HG03565 (cell line): Measurements from ENCODE around the gene RNU6-9.
A peak's percentile ranks its signal among the peaks of the same experiment; 100 is the strongest.

ENCODE experiments used
- ATAC-seq: cut with Tn5 transposase; IDR thresholded peaks from one replicate; pipeline ENCODE4 v1.9.1; 2021; ENCODE audit warnings: mild to moderate bottlenecking, moderate library complexity; ENCODE audit not compliant: unreplicated experiment

RNU6-9 gene

DNA sequence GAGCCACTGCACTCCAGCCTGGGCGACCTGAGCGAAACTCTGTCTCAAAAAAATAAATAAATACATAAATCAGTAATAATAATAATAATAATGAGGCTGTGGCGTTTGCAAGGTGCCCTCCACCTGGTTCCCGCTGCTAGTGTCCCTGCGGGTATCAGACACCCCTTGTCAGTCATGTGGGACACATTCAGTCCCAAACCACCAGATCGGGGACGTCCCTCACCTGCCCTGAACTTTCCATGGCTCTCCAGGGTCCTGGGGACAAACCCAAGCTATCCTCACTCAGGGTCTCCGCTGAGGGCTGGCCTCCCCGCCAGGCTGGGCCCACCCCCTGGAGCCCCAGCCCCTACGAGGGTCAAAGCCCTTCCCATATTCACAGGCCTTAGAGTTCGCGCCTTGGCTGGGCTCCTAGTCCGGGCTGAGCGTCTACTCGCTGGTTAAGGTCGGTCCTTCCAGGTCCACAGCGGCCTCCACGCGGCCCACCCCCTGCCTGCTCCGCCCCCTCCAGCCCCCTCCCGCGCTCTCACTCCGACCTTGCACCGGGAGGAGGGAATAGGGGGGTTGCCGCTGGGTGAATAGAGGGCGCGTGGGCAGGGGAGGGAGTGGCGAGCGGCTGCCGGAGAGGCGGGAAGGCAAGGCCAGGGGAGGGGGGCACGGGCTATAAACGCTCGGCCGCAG lies 23.5 kb downstream of the RNU6-9 start:
- ATAC-seq = no peak

DNA sequence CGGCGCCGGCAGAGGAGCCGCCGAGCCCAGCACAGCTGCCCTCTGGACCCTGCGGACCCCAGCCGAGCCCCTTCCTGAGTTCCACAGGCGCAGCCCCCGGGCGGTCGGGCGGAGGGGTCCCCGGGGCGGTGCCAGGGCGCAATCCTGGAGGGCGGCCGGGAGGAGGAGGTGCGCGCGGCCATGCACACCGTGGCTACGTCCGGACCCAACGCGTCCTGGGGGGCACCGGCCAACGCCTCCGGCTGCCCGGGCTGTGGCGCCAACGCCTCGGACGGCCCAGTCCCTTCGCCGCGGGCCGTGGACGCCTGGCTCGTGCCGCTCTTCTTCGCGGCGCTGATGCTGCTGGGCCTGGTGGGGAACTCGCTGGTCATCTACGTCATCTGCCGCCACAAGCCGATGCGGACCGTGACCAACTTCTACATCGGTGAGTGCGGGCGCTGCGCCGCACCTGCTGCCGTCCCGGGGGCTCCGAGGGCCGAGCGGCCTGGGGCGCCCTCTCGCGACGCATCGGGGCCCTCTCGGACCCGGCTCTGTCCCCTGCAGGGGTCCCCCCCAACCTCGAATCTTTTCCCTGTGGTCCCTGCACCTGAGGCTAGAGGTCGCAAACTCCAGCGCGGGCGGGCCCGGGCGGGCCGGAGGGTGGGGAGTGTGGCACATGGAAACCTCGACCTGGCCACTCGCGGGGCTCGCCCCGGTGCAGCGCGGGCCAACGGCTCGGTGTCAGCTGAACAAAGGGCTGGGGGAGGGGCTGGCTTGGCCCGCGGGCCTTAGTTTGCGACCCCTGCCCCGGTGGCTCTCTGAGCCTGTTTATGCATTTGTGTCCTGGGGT lies 24.3 kb downstream of the RNU6-9 start, which contains the start of gene KISS1R:
Gene KISS1R, plus strand, starts transcription at position 11 of the 829 bp plus-strand sequence. Its CDS starts 170 bp downstream, at position 181.
- ATAC-seq = no peak

DNA sequence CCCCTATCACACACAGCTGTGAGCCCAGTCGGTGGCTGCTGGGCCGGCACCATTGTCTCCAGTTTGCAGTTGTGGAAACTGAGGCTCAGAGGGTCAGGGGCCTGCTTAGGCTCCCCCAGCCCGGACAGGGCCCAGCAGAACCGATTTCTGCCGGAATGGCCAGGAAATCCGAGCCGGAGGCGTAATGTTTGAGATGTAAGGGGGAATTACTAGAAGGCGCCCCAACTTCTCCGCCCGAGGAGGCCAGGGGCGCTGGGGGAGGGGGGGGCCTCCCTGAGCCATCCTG lies 24.8 kb downstream of the RNU6-9 start:
- no peak for ATAC-seq

DNA sequence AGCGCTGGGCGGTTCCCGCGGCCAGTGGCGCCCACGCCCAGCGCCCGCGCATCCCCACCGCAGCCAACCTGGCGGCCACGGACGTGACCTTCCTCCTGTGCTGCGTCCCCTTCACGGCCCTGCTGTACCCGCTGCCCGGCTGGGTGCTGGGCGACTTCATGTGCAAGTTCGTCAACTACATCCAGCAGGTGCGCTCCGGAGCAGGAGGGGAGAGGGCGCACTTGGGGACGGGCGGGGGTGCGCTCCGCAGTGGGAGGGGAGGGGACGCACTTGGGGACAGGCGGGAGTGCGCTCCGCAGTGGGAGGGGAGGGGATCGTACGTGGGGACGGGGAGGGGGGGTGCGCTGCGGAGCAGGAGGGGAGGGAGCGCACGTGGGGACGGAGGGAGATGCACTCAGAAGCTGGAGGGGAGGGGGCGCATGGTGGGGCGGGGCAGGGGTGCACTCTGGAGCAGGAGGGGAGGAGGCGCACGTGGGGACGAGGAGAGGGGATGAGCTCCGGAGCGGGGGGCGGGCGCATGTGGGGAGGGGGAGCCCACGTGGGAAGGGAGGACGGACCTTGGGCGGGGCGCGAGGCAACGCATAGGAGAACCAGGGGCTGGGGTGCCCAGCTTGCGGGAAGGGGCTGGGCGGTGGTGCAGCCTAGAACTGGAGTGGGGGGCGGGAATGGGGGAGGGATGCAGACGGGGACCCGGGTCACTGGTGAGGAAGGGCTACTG lies 25.4 kb downstream of the RNU6-9 start:
- no peak for ATAC-seq

DNA sequence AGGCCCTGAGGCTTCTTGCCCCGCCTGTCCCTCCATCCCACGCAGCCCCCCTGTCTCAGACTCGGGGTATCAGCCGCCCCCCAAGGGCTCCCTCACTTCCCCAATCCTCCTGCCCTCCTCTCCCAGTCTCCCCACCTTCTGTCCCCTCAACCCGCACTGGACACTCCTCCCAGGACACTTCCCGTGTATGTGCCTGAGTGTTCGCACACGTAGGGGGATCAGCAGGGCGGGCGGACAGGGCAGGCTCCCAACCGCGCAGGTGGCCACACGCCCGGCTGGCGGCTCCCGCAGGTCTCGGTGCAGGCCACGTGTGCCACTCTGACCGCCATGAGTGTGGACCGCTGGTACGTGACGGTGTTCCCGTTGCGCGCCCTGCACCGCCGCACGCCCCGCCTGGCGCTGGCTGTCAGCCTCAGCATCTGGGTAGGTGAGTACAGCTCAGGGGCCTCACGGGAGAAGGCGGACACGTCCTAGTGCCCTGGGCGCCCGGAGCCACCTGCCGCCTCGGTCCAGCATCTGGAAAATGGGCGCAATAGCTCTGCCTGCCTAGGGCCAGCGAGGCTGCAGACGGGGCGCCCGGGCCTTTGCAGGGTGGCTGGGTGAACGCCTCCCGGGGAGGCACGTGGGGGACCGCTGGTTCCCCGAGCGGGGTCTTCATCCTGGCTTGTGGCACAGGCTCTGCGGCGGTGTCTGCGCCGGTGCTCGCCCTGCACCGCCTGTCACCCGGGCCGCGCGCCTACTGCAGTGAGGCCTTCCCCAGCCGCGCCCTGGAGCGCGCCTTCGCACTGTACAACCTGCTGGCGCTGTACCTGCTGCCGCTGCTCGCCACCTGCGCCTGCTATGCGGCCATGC lies 26.1 kb downstream of the RNU6-9 start:
- no peak for ATAC-seq

DNA sequence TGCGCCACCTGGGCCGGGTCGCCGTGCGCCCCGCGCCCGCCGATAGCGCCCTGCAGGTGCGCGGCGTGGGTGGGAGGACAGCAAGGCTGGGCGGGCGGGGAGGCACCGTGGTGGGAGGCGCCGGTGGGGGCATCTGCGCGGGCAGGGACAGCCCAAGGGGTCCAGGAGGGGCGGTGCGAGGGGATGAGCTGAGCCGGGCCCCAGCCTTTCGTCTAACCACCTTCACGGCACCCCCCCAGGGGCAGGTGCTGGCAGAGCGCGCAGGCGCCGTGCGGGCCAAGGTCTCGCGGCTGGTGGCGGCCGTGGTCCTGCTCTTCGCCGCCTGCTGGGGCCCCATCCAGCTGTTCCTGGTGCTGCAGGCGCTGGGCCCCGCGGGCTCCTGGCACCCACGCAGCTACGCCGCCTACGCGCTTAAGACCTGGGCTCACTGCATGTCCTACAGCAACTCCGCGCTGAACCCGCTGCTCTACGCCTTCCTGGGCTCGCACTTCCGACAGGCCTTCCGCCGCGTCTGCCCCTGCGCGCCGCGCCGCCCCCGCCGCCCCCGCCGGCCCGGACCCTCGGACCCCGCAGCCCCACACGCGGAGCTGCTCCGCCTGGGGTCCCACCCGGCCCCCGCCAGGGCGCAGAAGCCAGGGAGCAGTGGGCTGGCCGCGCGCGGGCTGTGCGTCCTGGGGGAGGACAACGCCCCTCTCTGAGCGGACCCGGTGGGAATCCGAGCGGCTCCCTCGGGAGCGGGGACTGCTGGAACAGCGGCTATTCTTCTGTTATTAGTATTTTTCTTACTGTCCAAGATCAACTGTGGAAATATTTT lies 27.0 kb downstream of the RNU6-9 start:
- ATAC-seq = no peak

DNA sequence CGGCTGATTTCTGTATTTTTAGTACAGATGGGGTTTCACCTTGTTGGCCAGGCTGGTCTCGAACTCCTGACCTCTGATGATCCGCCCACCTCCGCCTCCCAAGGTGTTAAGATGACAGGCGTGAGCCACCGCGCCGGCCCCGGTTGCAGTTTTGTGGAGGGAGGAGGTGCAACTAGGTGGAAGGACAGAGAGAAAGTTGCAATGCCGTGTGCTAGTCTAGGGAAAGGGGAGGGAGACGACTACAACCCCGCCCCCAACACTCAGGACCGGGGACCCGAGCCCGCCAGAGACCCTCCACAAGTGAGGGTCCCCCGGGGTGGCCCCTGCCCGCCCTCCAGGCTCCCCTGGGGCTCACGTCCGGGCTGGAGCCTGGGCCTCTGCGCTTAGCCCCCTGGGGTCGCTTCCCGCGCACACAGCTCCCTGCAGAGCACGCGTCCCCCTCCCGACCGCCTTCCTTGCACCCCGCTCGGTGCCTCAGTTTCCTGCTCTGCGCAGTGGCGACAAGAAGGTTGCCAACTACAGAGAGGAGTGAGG lies 31.3 kb downstream of the RNU6-9 start:
- ATAC-seq = no peak

DNA sequence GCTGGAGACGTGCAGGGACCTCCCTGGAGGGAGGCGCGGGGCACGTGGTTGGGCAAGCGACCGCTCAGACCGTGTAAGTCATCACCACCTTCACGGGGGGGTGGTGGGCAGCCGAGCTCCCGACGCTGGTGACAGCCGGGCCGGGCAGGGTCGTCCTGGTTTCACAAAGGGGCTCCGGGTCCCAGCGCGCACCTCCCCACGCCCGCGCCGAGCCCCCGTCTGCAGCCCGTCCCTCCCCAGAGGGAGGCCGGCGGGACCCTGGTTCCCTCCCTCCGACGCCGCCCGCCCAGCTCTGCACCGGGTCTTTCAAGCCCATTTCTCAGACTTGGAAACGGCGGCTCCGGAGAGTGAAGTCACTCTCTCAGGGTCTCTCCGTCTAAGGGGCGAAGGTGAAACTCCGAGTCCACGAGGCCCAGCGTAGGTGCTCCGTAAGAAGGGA lies 31.8 kb downstream of the RNU6-9 start:
- peak; percentile 32 for ATAC-seq

DNA sequence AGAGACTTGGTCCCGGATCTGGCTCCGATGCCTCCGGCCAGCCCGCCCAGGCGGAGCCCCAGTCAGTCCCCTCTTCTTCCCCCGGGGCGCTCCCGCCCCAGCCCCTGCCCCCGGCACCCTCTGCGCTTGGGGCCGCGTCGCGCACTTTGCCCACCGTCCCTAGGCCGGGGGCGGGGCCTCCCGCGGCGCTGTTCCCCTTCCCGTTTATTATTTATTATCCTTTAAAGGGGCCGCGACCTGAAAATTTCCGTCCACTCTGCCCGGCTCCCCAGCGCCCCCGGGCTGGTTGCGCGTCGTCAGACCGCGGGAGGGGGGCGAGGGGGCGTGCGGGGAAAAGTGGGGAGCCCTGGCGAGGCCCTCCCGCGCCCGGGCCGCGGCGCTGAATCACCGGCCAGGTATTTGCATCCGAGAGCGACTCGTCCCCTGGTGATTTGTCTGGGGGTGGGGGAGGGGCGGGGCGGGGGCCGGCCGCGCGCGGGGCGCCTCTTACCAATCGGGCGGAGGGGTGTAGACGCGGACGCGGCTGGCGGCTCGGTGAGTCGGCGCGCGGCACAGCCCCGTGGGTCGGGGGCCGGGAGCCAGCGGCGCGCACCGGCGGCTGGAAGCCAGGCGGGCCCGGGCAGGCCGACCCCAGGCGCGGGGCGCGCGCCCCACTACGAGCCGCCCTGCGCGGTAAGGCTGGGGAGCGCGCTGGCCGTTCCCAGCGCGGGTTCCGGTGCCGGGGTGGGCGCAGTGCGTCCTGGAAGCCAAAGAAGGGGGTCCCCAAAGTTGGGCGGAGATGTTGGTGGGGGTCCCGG lies 32.4 kb downstream of the RNU6-9 start, which contains the start of gene ARID3A:
Gene ARID3A, plus strand, starts transcription at position 510 of the 797 bp plus-strand sequence. CDS start 3,494 bp downstream, outside the sequence.
- peak; percentile 43 for ATAC-seq

DNA sequence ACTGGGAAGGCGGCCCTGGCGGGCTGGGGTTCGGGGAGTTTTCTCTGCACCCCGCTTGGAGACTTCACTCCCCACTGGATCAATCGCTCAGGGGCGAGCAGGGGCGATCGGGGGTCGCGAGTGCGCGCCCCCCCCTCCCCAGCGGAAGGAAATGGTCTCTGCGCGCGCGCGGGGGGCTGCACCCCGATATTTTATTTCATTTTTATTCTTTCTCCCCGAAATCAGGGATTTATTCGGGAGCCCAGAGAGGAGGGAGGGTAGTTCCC lies 33.0 kb downstream of the RNU6-9 start:
- ATAC-seq = no peak

DNA sequence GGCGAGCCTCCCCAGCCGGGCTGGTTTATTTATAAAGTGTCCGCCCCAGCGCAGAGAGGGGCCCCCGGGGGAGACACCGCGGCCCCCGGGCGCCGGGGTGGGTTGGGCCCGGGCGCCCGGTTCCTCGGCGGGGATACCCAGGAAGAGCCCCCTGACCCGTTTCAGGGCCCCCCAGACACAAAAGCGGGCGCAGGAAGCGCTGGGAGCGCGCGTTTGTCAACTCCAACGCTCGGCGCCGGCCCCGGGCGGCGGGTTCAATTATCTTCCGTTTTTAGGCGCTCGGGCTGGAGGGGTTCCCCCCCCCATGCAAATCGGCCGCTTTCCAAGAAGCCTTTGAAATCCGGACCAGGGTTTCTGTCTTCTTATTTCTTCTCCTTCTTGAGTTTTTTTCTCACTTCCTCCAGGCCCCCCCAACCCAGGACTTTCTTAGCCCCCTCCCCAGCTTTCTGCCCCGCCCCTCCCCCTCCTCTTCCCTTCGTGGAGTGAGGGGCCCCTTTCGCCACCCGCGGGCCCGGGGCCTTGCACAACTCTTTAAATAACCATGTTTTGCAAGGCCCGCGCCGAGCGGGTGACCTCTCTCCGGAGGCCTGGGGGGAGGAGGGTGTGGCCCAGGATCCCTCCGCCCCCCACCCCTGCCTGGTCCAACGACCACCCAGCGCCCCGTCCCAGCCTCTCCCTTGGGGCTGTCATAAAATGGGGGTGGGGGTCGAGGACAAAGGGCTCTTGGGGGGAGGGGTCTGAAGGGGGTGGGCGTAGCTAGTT lies 33.5 kb downstream of the RNU6-9 start:
- ATAC-seq = no peak

DNA sequence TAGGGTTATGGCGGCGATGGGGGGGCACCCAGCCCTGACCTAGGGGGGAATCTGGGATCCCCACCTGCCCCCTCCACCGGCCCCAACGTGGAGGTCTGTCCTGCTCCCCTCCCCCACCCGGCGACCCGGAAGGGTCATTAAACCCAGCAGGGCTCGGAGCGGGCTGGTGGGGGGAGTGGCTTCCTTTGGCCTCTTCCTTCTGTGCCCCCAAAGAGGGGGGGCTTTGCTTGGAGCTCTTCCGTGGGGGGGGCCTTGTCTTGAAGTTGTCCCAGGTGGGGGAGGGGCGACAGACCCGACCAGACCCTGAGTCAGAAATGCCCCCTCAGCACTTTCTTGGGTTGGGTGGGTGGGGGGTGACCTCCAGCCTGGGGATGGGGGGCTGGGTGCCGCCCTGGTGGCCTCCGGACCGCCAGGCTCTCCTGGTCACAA lies 34.1 kb downstream of the RNU6-9 start:
- ATAC-seq = no peak

DNA sequence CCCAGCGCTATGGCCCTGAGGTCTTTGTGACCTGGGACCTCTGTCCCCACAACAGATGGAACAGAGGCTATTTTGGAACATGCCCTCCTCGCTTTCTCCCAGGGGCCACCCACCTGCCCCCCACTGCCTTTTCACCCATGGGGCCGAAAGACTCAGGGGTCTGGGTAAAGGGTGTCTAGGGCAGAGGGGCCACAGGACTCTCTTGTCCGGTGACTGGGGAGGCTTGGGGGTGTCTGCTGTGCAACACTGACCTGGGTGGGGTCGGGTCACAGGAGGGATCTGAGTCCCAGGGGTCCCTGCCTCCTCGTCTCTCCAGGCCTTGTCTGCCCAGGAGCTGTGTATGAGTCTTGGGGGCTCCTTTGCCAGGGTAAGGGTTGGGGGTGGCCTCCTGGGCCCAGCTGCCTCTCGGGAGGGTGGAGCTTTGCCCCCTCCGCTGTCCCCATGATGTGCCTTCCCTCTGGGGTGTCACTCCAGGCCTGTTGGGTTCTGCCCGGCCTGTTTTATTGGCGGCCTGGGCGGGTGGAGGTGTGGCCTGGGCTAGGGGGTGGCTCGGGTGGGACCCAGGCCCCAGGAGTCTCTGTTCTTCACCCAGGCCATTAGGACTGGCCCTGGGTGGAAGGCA lies 34.6 kb downstream of the RNU6-9 start:
- no peak for ATAC-seq

DNA sequence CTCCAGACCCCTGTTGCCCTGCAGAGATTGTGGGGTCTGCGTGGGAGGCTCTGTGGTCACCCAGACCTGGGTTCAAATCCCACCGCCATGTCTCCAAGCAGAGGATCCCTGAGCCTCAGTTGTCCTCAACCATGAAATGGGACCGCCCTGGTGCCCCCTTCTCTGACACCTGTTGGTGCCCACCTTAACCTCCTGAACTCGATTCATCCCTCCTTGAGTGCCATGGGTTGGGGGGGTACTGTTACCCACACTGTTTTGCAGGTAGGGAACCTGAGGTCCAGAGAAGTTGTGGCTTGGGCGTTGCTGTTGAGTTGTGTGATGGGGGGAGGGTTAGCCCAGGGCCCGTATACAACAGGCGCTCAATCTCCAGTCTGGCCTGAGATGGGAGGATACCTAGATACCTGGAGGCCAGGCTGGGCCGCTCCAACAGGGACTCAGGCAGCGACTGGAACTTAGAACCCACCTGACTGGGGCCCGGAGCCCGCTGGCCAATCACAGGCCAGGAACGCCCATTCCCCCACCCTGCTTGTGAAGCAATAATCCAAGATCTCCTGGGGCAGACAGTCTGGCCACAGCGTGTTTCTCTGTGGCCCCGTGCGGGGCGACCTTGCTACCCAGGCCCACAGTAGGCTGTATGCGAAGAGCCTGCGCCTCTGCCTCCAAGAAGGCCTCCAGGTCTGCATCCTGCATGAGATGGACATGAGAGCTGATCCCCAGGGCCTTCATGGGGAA lies 35.4 kb downstream of the RNU6-9 start:
- no peak for ATAC-seq

DNA sequence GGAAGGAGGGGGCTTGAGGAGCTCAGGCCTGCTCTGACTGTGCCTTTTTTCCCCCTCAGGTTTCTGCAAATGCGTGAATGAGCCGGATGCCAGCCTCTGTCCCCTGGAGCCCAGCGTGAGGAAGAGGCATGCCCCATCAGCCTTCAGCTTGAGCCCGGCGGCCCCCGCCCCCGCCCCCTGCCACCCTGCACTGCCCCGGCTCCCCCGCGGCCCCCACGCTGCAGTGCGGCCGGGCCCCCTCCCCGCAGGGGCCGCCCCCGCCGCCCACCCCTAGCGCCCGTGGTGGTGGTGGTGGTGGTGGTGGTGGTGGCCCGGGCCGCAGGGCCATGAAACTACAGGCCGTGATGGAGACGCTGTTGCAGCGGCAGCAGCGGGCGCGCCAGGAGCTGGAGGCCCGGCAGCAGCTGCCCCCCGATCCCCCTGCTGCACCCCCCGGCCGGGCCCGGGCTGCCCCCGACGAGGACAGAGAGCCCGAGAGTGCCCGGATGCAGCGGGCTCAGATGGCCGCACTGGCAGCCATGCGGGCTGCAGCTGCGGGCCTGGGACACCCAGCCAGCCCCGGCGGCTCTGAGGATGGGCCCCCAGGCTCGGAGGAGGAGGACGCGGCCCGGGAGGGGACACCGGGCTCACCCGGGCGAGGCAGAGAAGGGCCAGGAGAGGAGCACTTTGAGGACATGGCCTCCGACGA lies 36.1 kb downstream of the RNU6-9 start:
- ATAC-seq = no peak

DNA sequence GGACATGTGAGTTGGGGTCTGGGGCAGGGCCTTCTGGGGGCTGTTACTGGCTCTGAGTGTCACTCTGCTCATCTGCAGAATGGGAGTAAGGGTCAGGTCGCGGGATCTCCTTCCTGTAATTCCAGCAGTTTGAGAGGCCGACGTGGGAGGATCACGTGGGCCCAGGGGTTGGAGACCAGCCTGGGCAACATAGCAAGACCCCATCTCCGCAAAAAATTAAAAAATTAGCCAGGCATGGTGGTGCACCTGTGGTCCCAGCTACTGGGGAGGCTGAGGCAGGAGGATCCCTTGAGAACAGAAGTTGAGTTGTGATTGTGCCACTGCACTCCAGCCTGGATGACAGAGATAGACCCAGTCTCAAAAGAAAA lies 36.6 kb downstream of the RNU6-9 start:
- no peak for ATAC-seq
